K562 (cell line): ENCODE results near the gene TOM1L2.

Experiments used
- ZKSCAN1 ChIP-seq: fragments of 150-350 bp; IDR thresholded peaks from 2 replicates; pipeline ENCODE4 v1.6.1; 2016; ENCODE audit warnings: low read depth, low read length
- TF ChIP-seq, protein P1 (sequence below): sonication (generic); formaldehyde crosslinking; IDR thresholded peaks from 2 replicates; pipeline ENCODE4 v1.8.1; 2022; ENCODE audit warnings: missing genetic modification reagents

DNA sequence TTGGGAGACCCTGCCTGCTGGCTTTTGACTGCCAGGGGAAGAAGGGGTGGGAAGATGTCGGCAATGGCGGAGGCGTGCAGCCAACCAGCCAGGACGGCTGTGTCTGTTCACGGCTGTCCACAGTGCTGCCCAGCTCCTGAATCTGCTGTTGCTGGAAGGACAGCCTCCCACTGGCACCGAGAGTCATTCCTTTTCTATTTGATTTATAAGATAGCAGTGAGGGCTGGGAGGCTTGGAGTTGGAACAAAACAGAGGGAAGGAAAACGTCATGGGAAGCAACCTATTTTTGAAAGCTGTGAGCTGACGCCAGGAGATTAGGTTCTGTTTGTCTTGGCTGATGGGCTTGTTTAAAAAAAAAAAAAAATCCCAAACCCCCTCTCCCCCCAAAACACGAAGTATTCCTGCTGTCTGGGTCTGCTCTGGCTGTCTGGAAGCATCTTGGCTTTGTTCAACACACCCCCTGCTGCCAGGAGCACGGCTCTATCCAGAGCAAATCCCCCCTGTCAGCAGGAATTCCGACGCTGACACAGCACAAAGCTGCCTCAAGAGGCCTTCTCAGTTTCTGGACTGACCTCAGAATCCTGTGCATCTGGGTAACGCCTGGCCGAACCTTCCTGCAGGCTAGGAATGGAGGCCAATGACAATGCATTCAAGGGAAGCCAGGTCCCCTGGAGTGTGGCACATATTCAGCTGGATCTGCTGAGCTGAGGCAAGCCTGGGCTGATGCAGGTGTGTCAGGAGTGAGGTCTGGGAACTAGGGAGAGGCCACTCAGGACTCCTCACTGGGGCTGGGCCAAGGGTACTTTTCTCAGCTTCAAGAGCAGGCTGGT is 94.5 kb downstream of the TOM1L2 start:
- TF ChIP-seq, protein P1, sequence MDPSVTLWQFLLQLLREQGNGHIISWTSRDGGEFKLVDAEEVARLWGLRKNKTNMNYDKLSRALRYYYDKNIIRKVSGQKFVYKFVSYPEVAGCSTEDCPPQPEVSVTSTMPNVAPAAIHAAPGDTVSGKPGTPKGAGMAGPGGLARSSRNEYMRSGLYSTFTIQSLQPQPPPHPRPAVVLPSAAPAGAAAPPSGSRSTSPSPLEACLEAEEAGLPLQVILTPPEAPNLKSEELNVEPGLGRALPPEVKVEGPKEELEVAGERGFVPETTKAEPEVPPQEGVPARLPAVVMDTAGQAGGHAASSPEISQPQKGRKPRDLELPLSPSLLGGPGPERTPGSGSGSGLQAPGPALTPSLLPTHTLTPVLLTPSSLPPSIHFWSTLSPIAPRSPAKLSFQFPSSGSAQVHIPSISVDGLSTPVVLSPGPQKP (CRISPR knock-in tag): no peak
- no peak for TF ChIP-seq ZKSCAN1
